K562 (cell line): ENCODE data around the gene PANK2. TPM values are rescaled to one million over a fixed set of nuclear protein-coding genes. Genes with fewer than 3 reads are reported as not detected.

Experiments
- BCLAF1 ChIP-seq, 2 experiments: fragments of 450-650 bp in 1 of 2; IDR thresholded peaks; 2 replicates each; pipeline ENCODE4 v1.6.1; 2011 to 2017; ENCODE audit warnings: low read depth in 2 of 2, antibody characterized with exemption in 1 of 2, borderline replicate concordance in 1 of 2, low read length in 1 of 2, mild to moderate bottlenecking in 1 of 2, mixed read lengths in 1 of 2; ENCODE audit not compliant: control insufficient read depth in 1 of 2
- CHD4 ChIP-seq: fragments of 200-600 bp; sonication (generic); IDR thresholded peaks from 3 replicates; pipeline ENCODE4 v1.6.1; 2012; ENCODE audit warnings: low read depth, mild to moderate bottlenecking, mixed read lengths, low read length, inconsistent platforms; ENCODE audit not compliant: insufficient read depth, insufficient replicate concordance, poor library complexity, severe bottlenecking
- E2F1 ChIP-seq: sonication (generic); formaldehyde crosslinking; IDR thresholded peaks from 2 replicates; pipeline ENCODE4 v1.8.1; 2023; ENCODE audit warnings: mild to moderate bottlenecking, missing genetic modification reagents, moderate library complexity
- IRF1 ChIP-seq: sonication (generic); formaldehyde crosslinking; IDR thresholded peaks from 2 replicates; pipeline ENCODE4 v1.8.0; 2022; ENCODE audit warnings: missing genetic modification reagents, mild to moderate bottlenecking, borderline replicate concordance
- MGA ChIP-seq: fragments of 450-650 bp; IDR thresholded peaks from 2 replicates; pipeline ENCODE4 v1.6.1; 2016; ENCODE audit warnings: mild to moderate bottlenecking, moderate library complexity
- TRIM24 ChIP-seq, 2 experiments: fragments of 450-650 bp; IDR thresholded peaks; 2 replicates each; pipeline ENCODE4 v1.6.1; 2016
- TRIM28 ChIP-seq: fragments of 450-650 bp; IDR thresholded peaks from 2 replicates; pipeline ENCODE4 v1.6.1; 2017
- YBX1 ChIP-seq: fragments of 450-650 bp; IDR thresholded peaks from 2 replicates; pipeline ENCODE4 v1.7.1; 2016; ENCODE audit warnings: mild to moderate bottlenecking
- ZFX ChIP-seq: sonication (generic); formaldehyde crosslinking; IDR thresholded peaks from 2 replicates; pipeline ENCODE4 v1.8.0; 2022; ENCODE audit warnings: mild to moderate bottlenecking, missing genetic modification reagents, moderate library complexity
- polyA plus RNA-seq, 8 experiments: library from polyadenylated mRNA; depleted of rRNA in 4 of 8; stranded (reverse) in 5 of 8; unstranded in 3 of 8; fragments of >200 nt; fragmentation: Nextera tagmentation in 2 of 8; fragmentation: Illumina TruSeq in 1 of 8; extraction: Ambion mirVana in 2 of 8; extraction: Trizol in 1 of 8; gene quantifications; 2 replicates each; pipeline versions ENCODE4 v1.2.1 to v1.2.3, GENCODE V29; 2011 to 2014; ENCODE audit warnings: inconsistent platforms in 1 of 8, missing spikeins in 1 of 8
- total RNA-seq, 7 experiments: library from RNA; depleted of rRNA in 6 of 7; stranded (reverse); fragments of >200 nt in 6 of 7; fragmentation: Illumina TruSeq in 2 of 7; extraction: Trizol in 2 of 7; gene quantifications; 2 replicates each; pipeline versions ENCODE4 v1.2.1 to v1.2.3, GENCODE V29; 2011 to 2021; ENCODE audit warnings: low replicate concordance in 1 of 7

The PANK2 gene
- total and polyA plus RNA-seq, 9 of the 15 experiments (the other 6 are each of a cell fraction or from before 2014, with no cell fraction given), result 14.9 to 43.5 (median 31.4) TPM

- TF ChIP-seq MGA, result no peak
- TF ChIP-seq IRF1 (CRISPR knock-in tag), result no peak
- TF ChIP-seq ZFX (CRISPR knock-in tag), result no peak
- TF ChIP-seq TRIM24 (IDR thresholded peaks at IDR 0.05), result no peak
- no peak for TF ChIP-seq YBX1
- no peak for TF ChIP-seq BCLAF1 (IDR thresholded peaks at IDR 0.05; ENCODE audit: borderline replicate concordance in 1 of 2, control insufficient read depth in 1 of 2, low read depth in 2 of 2, low read length in 1 of 2)
- TF ChIP-seq CHD4, result no peak
- no peak for TF ChIP-seq TRIM28
- TF ChIP-seq E2F1 (CRISPR knock-in tag), result no peak
Observed at GRCh38 chr20:3876000-3876399, 13.2 kb upstream of the PANK2 start (continued).
